ENCODE results near the gene RNF40.

Gene RNF40

DNA sequence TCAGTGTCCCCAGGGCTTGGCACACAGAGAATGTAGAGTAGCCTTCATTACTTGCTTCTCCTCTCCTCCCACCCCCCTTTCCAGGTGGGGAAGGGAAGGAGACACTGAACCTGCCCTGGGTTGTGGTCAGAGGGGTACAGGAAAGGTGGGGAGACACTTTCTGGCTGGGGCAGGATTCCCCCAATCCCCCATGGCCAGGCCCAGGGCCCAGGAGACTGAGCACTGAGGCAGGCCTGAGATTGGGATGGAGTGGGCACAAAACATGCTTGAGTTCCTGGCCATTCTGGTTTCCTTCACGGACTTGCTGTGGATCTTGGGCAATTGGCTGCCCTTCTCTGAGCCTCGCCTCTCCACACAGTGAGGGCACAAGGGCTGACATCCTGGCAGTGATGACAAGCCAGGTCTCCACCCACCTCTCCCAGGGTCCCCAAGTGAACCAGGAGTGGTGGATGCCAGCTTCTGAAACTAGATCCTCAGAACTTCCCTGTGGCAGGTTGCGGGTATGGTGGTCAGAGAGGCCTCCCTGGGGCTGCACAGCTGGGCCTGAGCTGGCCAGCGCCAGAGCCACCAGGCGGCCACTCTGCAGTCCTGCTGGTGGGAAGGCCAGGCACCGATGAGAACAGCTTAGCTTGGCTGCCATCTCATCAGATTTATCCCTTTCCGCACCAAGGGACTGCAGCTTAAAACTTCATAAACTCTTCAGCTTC is 15.6 kb downstream of the RNF40 start:
- no peak for DNase-seq (ENCODE audit: low read depth)
- Histone ChIP-seq H3K4me3 (ENCODE audit: low read length) (no peak overlapping the region), H3K9ac (ENCODE audit: low read length) (peak overlapping the region; percentile 10), H3K27me3 (replicated peaks; ENCODE audit: control insufficient read depth, insufficient read depth, low read length) (no peaks in the 10 kb centered on the region), H3K36me3 (ENCODE audit: control insufficient read depth, insufficient read depth, low read length, severe bottlenecking) (peaks cover 30% of the 10 kb centered on the region), H3K4me1 (ENCODE audit: control insufficient read depth, insufficient read depth, low read length) (peaks cover 40% of the 10 kb centered on the region), H3K9me3 (ENCODE audit: control insufficient read depth, low read length) (no peaks in the 10 kb centered on the region)

- Histone ChIP-seq H3K9me3 (ENCODE audit: control insufficient read depth, low read length) (no peaks in the 10 kb centered on the region), H3K4me1 (ENCODE audit: control insufficient read depth, insufficient read depth, low read length) (peaks cover 40% of the 10 kb centered on the region), H3K27me3 (replicated peaks; ENCODE audit: control insufficient read depth, insufficient read depth, low read length) (no peaks in the 10 kb centered on the region), H3K9ac (ENCODE audit: low read length) (peak overlapping the region; percentile 20), H3K36me3 (ENCODE audit: control insufficient read depth, insufficient read depth, low read length, severe bottlenecking) (peaks cover 30% of the 10 kb centered on the region), H3K4me3 (ENCODE audit: low read length) (no peak overlapping the region)
- DNase-seq (ENCODE audit: low read depth), result no peak
Observed at GRCh38 chr16:30778549-30779244, 16.6 kb downstream of the RNF40 start.

DNA sequence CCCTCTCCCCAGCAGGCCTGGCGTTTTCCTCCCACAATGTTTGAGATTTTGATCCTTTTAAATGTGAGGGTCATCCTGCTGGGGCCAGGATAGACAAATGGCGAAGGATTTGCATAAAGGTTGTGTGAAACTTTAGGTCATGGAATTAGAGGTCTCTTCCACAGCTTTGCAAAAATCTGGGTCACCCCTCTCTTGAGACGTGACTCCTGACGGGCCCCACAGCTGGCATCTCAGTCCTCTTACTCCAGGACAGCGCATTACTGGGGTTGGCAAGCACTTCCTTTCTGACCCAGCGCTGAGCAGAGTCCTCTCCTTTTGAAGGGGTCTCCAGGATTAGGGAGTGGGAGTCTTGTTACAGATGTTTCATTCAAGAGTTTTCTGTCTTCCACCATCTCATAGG is 17.5 kb downstream of the RNF40 start:
- H3K9ac ChIP-seq (ENCODE audit: low read length), result no peak overlapping the region
- no peak for DNase-seq (ENCODE audit: low read depth)
- no peaks in the 10 kb centered on the region for H3K9me3 ChIP-seq (ENCODE audit: control insufficient read depth, low read length)
- H3K36me3 ChIP-seq (ENCODE audit: control insufficient read depth, insufficient read depth, low read length, severe bottlenecking), result peaks cover 28% of the 10 kb centered on the region
- no peaks in the 10 kb centered on the region for H3K27me3 ChIP-seq (replicated peaks; ENCODE audit: control insufficient read depth, insufficient read depth, low read length)
- H3K4me3 ChIP-seq (ENCODE audit: low read length), result no peak overlapping the region
- peaks cover 37% of the 10 kb centered on the region for H3K4me1 ChIP-seq (ENCODE audit: control insufficient read depth, insufficient read depth, low read length)

DNA sequence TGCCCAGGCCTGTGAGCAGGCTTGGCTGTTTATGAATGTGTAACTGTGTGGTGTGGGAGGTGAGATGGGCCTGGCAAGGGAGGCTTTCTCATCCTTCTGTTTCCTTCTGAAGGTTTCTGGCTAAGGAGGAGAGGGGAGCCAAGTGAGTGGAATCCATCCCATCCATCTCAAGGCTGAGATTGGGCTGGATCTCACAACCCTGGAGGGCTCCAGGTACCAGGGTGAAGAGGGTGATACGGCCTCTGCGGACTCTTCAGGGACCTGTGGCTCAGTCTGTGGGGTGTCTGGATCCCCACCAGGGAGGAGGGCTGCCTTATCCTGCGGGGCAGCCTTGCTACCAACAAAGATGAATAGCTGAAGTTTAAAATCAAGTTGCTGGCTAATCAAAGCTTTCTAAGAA is 17.9 kb downstream of the RNF40 start:
- no peak overlapping the region for H3K4me3 ChIP-seq (ENCODE audit: low read length)
- DNase-seq (ENCODE audit: low read depth), result no peak
- H3K36me3 ChIP-seq (ENCODE audit: control insufficient read depth, insufficient read depth, low read length, severe bottlenecking), result peaks cover 28% of the 10 kb centered on the region
- H3K27me3 ChIP-seq (replicated peaks; ENCODE audit: control insufficient read depth, insufficient read depth, low read length), result no peaks in the 10 kb centered on the region
- H3K9ac ChIP-seq (ENCODE audit: low read length), result no peak overlapping the region
- H3K4me1 ChIP-seq (ENCODE audit: control insufficient read depth, insufficient read depth, low read length), result peaks cover 33% of the 10 kb centered on the region
- H3K9me3 ChIP-seq (ENCODE audit: control insufficient read depth, low read length), result no peaks in the 10 kb centered on the region

DNA sequence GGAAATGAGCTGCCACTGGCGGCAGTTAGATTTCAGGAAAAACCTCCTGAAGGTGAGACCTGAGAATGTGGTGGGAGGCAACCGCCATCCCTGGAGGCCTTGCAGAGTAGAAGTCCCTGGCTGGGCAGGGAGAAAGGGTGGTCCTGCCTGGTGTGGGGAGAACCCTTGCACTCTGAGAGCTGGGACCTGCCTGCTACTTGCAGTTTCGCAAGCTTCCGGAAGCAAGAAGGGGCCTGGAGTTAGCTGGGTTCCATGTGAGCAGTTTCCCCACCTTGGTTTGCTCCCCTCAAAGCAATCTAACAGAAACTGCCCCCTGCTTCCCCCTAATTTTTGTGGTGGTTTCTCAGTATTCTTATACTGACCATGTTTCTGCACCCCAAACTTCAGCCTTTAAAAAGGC is 18.4 kb downstream of the RNF40 start:
- H3K9me3 ChIP-seq (ENCODE audit: control insufficient read depth, low read length), result no peaks in the 10 kb centered on the region
- no peak overlapping the region for H3K4me3 ChIP-seq (ENCODE audit: low read length)
- no peaks in the 10 kb centered on the region for H3K27me3 ChIP-seq (replicated peaks; ENCODE audit: control insufficient read depth, insufficient read depth, low read length)
- H3K4me1 ChIP-seq (ENCODE audit: control insufficient read depth, insufficient read depth, low read length), result peaks cover 34% of the 10 kb centered on the region
- H3K36me3 ChIP-seq (ENCODE audit: control insufficient read depth, insufficient read depth, low read length, severe bottlenecking), result peaks cover 28% of the 10 kb centered on the region
- no peak for DNase-seq (ENCODE audit: low read depth)
- H3K9ac ChIP-seq (ENCODE audit: low read length), result no peak overlapping the region

- no peaks in the 10 kb centered on the region for H3K27me3 ChIP-seq (replicated peaks; ENCODE audit: control insufficient read depth, insufficient read depth, low read length)
- peaks cover 28% of the 10 kb centered on the region for H3K36me3 ChIP-seq (ENCODE audit: control insufficient read depth, insufficient read depth, low read length, severe bottlenecking)
- H3K9me3 ChIP-seq (ENCODE audit: control insufficient read depth, low read length), result no peaks in the 10 kb centered on the region
- no peak overlapping the region for H3K4me3 ChIP-seq (ENCODE audit: low read length)
- H3K4me1 ChIP-seq (ENCODE audit: control insufficient read depth, insufficient read depth, low read length), result peaks cover 32% of the 10 kb centered on the region
- DNase-seq (ENCODE audit: low read depth), result no peak
- H3K9ac ChIP-seq (ENCODE audit: low read length), result no peak overlapping the region
Observed at GRCh38 chr16:30782486-30783279, 20.6 kb downstream of the RNF40 start.

DNA sequence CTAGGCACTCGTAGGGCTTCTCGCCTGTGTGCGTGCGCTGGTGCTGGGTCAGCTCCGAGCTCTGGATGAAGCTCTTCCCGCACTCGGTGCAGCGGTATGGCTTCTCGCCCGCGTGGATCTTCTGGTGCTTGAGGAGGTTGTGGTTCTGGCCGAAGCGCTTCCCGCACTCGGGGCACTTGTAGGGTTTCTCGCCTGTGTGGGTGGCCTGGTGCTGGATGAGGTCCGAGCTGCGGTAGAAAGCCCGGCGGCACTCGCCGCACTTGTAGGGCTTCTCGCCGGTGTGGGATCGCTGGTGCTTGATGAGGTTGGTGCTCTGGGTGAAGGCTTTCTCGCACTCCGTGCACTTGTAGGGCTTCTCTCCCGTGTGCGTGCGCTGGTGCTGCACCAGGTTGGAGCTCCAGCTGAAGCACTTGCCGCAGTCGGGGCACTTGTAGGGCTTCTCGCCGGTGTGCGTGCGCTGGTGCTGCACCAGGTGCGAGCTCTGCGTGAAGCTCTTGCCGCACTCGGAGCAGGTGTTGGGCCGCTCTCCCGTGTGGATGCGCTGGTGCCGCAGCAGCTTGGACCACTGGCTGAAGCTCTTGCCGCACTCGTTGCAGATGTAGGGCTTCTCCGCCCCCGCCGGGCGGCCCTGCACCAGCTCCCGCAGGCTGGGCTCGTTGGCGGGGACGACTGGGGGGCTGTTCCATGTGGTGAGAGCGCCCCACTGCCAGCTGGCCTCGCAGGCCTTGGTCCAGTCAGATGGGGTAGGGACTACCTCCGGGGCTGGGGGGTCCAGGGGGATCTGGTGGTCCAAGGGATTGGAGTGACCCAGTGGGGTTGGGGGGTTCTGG is 21.4 kb downstream of the RNF40 start:
- peaks cover 30% of the 10 kb centered on the region for H3K4me1 ChIP-seq (ENCODE audit: control insufficient read depth, insufficient read depth, low read length)
- no peak overlapping the region for H3K9ac ChIP-seq (ENCODE audit: low read length)
- H3K27me3 ChIP-seq (replicated peaks; ENCODE audit: control insufficient read depth, insufficient read depth, low read length), result no peaks in the 10 kb centered on the region
- peaks cover 28% of the 10 kb centered on the region for H3K36me3 ChIP-seq (ENCODE audit: control insufficient read depth, insufficient read depth, low read length, severe bottlenecking)
- no peak overlapping the region for H3K4me3 ChIP-seq (ENCODE audit: low read length)
- no peak for DNase-seq (ENCODE audit: low read depth)
- H3K9me3 ChIP-seq (ENCODE audit: control insufficient read depth, low read length), result no peaks in the 10 kb centered on the region

DNA sequence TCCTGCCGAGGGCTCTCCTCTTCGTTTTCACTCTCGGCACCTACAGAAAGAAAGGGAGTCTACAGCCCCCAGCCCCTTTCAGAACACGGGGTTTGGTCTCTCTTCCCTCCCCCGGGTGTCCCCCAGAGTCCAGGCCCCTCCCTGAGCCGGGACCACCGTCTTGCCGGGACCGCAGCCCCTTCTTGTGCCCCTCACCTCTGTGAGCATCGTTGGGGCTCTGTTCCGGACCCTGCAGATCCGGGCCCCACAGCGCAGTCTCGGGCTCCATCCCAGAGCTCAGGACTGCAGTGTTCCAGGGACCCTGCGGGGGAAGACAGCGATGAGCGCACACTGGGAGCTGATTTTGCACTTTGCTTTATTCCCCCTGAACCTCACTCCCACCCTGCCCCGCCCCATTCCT is 22.1 kb downstream of the RNF40 start:
- peaks cover 28% of the 10 kb centered on the region for H3K36me3 ChIP-seq (ENCODE audit: control insufficient read depth, insufficient read depth, low read length, severe bottlenecking)
- no peaks in the 10 kb centered on the region for H3K9me3 ChIP-seq (ENCODE audit: control insufficient read depth, low read length)
- DNase-seq (ENCODE audit: low read depth), result no peak
- no peak overlapping the region for H3K4me3 ChIP-seq (ENCODE audit: low read length)
- peaks cover 22% of the 10 kb centered on the region for H3K4me1 ChIP-seq (ENCODE audit: control insufficient read depth, insufficient read depth, low read length)
- H3K9ac ChIP-seq (ENCODE audit: low read length), result no peak overlapping the region
- H3K27me3 ChIP-seq (replicated peaks; ENCODE audit: control insufficient read depth, insufficient read depth, low read length), result no peaks in the 10 kb centered on the region

DNA sequence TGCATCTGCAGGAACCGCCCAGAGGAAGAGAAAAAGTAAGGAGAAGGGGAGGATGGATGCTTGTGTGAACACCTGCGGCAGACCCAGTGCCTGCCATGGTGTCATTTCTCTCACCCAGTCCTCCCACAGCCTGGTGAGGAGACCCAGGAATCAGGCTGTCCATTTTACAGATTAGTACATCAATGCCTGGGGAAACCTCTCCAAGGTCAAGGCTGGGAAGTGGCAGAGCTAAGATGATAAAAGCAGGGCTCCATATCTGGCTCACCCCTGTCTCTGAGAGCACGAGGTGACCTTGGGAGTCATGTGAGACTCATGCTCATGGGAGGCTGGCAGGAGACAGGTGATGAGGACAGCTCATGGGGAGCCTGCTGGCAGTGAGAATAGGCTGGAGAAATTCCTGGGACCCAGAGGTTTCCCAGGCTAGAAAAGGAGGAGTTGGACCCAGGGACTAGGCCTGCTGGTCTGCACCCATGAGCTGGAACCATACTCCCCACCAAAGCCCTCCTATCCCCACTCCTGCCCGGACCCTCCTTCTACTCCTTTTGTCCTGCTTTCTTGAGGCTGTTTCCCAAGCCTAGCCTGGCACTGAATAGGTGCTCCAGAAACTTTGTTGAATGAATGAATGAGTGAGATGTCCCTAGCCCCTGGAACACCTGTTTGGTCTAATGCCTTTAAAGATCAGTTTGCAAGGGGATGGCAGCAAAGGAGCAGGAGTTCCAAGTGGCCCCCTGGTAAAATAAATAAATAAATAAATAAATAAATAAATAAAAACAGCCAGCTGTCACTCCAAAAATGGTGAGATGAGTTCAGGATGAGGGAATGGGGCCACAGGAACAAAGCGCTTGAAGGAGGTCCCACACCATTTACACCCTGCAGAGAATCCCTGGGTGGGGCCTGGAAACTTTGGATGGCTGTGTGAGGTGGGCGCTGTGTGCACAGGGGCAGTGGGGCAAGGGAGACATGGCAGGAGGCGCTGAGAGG is 23.3 kb downstream of the RNF40 start:
- Histone ChIP-seq H3K4me3 (ENCODE audit: low read length) (peak overlapping the region; percentile 82), H3K9me3 (ENCODE audit: control insufficient read depth, low read length) (no peaks in the 10 kb centered on the region), H3K4me1 (ENCODE audit: control insufficient read depth, insufficient read depth, low read length) (peaks cover 19% of the 10 kb centered on the region), H3K9ac (ENCODE audit: low read length) (peak overlapping the region; percentile 97), H3K27me3 (replicated peaks; ENCODE audit: control insufficient read depth, insufficient read depth, low read length) (no peaks in the 10 kb centered on the region), H3K36me3 (ENCODE audit: control insufficient read depth, insufficient read depth, low read length, severe bottlenecking) (peaks cover 28% of the 10 kb centered on the region)
- no peak for DNase-seq (ENCODE audit: low read depth)

All from adipocyte (in vitro differentiated cells).